Measurements from ENCODE around the gene C2.

DNA sequence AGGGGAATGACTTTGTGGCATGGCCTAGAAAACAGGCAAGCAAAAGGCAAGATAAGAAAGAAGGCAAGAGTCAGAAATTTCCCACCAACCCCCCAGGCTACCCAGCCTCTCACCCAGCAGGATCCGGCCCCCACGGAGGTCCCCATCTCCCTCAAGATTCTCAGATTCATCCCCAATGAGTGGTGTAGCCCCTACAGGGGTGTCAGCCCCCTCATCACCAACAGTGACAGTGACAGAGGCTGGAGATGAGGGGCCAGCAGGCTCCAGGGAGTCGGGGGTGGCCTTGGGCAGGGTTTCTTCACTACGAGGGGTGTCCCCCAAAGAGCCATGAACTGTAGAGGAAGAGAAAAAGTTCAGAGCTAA lies 31.0 kb upstream of the C2 start:
- TF ChIP-seq, protein P1, sequence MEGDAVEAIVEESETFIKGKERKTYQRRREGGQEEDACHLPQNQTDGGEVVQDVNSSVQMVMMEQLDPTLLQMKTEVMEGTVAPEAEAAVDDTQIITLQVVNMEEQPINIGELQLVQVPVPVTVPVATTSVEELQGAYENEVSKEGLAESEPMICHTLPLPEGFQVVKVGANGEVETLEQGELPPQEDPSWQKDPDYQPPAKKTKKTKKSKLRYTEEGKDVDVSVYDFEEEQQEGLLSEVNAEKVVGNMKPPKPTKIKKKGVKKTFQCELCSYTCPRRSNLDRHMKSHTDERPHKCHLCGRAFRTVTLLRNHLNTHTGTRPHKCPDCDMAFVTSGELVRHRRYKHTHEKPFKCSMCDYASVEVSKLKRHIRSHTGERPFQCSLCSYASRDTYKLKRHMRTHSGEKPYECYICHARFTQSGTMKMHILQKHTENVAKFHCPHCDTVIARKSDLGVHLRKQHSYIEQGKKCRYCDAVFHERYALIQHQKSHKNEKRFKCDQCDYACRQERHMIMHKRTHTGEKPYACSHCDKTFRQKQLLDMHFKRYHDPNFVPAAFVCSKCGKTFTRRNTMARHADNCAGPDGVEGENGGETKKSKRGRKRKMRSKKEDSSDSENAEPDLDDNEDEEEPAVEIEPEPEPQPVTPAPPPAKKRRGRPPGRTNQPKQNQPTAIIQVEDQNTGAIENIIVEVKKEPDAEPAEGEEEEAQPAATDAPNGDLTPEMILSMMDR (IDR thresholded peaks at IDR 0.05) = no peak
- TF ChIP-seq RELA (CRISPR knock-in tag; IDR thresholded peaks at IDR 0.05; ENCODE audit: borderline replicate concordance) = no peak
- TF ChIP-seq, protein P2, sequence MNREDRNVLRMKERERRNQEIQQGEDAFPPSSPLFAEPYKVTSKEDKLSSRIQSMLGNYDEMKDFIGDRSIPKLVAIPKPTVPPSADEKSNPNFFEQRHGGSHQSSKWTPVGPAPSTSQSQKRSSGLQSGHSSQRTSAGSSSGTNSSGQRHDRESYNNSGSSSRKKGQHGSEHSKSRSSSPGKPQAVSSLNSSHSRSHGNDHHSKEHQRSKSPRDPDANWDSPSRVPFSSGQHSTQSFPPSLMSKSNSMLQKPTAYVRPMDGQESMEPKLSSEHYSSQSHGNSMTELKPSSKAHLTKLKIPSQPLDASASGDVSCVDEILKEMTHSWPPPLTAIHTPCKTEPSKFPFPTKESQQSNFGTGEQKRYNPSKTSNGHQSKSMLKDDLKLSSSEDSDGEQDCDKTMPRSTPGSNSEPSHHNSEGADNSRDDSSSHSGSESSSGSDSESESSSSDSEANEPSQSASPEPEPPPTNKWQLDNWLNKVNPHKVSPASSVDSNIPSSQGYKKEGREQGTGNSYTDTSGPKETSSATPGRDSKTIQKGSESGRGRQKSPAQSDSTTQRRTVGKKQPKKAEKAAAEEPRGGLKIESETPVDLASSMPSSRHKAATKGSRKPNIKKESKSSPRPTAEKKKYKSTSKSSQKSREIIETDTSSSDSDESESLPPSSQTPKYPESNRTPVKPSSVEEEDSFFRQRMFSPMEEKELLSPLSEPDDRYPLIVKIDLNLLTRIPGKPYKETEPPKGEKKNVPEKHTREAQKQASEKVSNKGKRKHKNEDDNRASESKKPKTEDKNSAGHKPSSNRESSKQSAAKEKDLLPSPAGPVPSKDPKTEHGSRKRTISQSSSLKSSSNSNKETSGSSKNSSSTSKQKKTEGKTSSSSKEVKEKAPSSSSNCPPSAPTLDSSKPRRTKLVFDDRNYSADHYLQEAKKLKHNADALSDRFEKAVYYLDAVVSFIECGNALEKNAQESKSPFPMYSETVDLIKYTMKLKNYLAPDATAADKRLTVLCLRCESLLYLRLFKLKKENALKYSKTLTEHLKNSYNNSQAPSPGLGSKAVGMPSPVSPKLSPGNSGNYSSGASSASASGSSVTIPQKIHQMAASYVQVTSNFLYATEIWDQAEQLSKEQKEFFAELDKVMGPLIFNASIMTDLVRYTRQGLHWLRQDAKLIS (CRISPR knock-in tag; IDR thresholded peaks at IDR 0.05; ENCODE audit: borderline replicate concordance) = no peak
- TF ChIP-seq, protein P3, sequence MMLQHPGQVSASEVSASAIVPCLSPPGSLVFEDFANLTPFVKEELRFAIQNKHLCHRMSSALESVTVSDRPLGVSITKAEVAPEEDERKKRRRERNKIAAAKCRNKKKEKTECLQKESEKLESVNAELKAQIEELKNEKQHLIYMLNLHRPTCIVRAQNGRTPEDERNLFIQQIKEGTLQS (CRISPR knock-in tag; conservative IDR thresholded peaks at IDR 0.05) = no peak
